HG03439 (cell line): ENCODE data around the gene CLCF1.

Source experiments
- ATAC-seq: cut with Tn5 transposase; IDR thresholded peaks from one replicate; pipeline ENCODE4 v1.9.1; 2021; ENCODE audit warnings: mild to moderate bottlenecking, moderate library complexity; ENCODE audit not compliant: unreplicated experiment

Gene CLCF1

DNA sequence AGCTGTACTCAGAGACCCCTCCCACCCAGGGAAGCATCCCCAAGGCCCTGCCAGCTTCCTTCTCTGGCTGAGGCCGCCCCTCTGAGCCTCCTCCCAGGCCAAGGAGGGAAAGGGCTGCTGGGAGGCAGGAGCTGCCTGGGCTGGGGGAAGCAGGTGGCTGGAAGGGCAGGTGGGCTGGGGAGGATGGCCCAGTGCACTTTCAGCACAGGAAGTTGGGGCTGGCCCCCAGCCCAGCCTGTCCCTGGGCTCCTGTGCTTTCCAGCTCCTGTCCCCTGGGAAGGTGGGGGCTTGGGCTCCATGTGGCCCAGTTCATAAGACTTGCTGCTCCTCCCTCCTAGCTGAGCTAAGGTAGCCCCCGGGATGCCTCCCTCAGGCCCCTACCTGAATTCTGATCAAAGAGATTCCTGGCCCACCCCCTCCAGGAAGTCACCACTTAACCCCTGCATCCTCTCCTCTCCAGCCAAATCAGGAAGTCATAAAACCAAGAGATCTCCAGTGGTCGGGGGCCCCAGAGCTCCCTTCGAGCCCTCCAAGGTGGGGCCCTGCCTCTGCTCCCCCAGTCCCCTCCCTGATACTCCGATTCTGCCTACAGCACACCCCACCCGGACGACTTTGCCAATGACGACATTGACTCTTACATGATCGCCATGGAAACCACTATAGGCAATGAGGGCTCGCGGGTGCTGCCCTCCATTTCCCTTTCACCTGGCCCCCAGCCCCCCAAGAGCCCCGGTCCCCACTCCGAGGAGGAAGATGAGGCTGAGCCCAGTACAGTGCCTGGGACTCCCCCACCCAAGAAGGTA lies 23.4 kb upstream of the CLCF1 start:
- no peak for ATAC-seq

DNA sequence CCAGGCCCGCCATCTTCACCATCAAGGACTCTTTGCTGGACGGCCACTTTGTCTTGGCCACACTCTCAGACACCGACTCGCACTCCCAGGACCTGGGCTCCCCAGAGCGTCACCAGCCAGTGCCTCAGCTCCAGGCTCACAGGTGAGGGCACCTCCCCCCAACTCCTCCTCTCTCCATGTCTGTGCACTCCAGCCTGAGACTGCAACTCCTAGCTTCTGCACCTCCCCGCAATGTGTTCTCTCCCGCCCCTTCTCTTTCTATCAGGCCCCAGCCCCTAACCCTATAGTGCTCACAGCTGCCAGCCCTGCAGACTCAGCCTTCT lies 22.8 kb upstream of the CLCF1 start:
- no peak for ATAC-seq

DNA sequence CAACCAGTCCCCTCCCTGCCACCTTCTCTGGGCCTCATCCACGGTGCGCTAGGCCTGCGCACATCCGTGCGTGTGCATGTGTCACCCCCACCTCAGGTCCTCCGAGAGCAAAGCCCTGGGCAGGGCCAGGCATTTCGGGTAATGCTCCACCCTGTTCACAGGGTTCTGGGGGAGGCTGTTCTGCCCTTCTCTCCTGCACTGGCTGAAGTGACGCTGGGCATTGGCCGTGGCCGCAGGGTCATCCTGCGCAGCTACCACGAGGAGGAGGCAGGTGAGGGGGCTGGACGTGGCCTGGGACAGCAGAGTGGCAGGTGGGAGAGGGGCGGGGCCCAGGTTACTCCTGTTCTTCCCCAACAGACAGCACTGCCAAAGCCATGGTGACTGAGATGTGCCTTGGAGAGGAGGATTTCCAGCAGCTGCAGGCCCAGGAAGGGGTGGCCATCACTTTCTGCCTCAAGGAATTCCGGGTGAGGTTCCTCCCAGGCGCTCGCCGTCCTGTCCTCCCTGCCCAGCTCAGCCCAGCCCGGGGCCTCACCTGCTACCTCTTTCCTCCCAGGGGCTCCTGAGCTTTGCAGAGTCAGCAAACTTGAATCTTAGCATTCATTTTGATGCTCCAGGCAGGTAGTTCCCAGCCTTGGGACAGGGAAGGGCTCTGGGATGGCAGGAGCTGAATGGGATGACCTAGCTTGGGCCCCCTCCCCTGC lies 22.3 kb upstream of the CLCF1 start:
- no peak for ATAC-seq

DNA sequence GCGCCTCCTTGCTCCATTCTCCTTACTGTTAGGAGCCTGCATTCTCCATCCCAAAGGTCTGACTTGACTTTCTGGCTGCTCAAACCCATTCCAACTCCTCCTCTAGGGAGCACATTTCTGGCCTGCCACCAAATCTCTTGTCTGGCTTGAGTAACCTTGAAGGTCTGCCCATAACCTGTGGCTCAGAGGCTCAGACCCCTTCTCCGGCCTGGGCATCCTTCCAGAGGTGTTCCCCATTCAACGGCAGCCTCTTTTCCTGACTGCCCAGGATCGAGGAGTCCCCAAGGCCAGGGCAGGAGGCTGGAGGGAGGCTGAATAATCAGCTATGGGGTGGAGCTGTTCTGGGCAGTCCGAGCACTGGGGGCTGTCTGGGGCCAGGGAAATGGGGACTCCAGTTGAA lies 20.6 kb upstream of the CLCF1 start:
- no peak for ATAC-seq

DNA sequence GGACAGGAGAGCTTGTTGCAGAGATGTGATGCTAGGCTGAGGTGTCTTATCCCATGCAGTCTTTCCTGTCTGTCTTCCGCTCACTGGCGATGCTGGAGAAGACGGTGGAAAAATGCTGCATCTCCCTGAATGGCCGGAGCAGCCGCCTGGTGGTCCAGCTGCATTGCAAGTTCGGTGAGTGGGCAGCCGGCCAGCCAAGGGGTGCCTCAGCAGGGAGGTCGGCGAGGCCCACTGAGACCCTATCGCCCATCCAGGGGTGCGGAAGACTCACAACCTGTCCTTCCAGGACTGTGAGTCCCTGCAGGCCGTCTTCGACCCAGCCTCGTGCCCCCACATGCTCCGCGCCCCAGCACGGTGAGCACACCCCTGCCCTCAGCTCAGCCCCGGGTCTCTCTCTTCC lies 20.0 kb upstream of the CLCF1 start:
- no peak for ATAC-seq

DNA sequence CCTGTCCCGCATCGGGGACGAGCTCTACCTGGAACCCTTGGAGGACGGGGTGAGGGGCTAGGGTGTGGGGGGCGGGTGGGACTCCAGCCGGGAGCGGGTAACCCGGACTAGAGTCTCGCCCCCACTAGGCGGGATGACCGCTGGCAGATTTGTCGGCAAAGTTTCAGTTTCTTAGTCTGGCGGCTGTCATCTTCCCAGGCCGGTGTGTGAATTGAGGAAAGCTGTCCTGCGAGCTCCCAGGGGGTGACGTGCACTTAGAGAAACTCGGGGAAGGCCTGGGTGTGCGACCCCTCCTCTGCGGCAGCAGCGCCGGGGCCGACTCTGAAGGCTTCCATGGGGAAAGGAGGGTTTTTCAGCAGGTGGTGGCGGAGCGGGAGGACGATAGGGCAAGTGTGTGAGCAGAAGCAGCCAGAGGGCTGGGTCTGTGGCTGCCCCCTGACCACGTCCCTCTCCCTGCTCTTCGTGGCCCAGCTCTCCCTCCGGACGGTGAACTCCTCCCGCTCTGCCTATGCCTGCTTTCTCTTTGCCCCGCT lies 18.9 kb upstream of the CLCF1 start:
- no peak for ATAC-seq

DNA sequence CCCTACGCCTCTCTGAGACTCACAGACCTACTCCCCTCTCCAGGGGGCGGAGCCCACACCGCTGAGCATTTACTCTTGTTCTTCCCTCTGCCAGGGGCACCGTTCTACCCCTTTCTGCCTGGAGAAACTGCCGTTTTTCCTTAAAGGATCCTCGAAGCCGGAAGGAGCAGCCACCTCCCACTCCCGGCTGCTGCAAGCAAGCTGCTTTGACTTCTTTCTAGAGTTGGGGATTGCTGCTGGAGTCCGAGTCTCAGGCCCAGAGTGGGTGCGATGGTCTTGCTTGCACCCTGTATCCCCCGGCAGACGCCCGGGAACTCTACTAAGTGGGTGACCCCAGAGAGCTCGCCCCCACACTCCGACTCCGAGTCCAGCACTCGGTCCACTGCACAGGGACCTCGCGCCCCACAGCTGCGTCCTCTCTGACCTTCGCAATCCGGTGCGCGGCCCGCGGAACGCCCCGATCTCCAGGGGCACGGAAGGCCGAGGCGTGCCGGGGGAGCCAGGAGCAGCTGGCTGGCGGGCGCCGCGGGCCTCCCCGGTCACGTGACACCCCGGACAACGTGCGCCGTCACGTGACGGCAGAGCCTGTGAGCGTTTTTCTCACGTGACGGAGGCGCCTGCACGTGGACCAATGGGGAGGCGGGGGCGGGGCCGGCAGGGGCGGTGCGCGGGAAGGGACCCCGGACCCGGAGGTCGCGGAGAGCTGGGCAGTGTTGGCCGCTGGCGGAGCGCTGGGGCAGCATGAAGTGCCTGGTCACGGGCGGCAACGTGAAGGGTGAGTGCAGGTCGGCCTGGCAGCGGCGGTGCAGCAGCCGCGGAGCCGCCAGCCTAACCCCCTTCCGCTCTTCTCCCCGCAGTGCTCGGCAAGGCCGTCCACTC lies 18.1 kb upstream of the CLCF1 start, which contains the start of gene RAD9A:
Gene RAD9A, plus strand, starts transcription at position 683 of the 879 bp plus-strand sequence. Its CDS starts 59 bp downstream, at position 742.
- ATAC-seq, result peak; percentile 60

DNA sequence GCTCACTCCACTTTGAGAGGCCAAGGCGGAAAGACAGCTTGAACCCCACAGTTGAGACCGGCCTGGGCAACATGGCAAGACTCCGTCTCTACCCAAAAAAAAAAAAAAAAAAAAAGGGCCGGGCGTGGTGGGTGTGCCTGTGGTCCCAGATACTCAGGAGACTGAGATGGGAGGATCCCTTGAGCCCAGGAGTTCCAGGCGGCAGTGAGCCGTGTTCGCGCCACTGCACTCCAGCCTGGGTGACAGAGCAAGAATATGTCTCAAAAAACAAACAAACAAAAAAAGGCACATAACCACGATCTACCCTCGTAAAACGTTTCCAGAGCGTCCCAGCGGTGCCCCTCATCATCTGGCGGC lies 17.5 kb upstream of the CLCF1 start:
- no peak for ATAC-seq

DNA sequence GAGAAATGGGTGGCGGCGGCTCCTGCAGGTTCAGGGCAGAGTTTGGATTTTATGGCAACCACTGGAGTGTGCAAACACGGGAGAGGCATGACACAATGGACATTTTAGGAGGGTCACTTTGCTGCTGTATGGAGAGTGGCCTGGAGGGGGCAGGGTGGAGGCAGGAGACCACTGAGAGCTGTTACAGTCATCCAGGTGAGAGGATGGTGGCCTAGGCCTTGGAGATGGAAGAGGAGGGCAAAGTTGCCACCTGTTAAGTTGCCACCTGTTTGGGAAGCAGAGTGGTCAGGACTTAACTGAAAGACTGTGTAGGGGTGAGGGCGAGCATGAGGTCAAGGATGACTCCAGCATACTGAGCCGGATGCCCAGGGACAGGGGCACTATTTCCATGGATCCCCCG lies 16.1 kb upstream of the CLCF1 start:
- no peak for ATAC-seq

DNA sequence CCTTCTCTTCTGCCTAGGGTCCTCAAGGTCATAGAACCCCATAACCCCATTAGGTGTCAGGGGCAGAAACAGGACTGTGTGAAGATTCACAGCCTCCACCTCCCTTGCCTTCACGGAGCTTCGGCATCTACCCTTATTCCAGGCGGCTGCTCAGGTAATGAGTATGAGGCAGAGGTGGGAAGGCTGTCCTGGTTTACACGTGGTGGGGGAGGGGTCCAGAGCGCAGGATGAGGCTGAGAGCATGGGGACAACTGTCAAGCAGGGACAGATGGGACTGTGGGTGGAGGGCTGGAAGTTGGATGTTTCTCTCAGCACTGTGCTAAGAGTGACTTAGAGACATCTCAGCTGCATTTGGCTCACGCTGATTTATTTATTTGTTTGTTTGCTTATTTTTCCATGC lies 14.1 kb upstream of the CLCF1 start:
- no peak for ATAC-seq

DNA sequence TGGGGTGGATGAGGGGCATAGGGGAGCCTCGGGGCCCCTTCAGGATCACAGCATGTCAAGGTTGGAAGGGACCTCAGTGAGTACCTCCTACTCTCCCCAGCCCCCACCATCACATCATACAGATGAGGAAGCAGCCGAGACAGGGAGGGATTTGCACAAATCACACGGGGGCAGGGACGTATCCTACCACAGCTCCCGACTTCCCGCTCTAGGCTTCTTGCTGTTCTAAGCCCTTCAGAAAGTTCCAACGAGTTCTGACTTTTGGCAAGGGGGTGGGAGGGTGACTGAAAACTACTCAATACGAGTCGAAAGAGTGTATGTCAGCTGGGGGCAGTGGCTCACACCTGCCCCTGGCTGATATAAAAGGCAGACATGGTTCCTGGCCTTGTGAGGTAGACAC lies 13.7 kb upstream of the CLCF1 start:
- no peak for ATAC-seq

DNA sequence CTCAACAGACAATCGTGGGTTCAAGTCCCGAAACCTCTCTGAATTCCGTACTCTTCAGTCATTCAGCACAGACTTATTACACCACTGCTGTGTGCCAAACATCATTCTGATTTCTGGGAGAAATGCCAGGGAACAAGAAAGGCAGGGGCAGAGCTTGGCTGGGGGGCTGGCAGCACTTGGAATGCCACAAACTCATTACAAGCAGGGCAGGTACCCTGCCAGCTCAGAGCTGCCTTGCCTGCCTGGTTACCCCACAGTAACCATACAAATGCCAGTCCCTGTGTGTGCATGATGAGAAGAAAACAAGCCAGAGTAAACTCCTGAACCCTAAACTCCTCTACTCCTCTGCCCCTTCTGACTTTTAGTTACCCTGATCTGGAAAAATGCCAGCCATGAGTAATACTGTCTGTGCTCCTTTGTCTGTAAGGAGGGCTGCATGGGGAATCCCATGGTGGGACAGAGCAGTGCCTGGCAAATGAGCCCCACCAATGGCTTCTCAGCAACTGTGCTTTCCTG lies 11.5 kb upstream of the CLCF1 start:
- ATAC-seq, result no peak

DNA sequence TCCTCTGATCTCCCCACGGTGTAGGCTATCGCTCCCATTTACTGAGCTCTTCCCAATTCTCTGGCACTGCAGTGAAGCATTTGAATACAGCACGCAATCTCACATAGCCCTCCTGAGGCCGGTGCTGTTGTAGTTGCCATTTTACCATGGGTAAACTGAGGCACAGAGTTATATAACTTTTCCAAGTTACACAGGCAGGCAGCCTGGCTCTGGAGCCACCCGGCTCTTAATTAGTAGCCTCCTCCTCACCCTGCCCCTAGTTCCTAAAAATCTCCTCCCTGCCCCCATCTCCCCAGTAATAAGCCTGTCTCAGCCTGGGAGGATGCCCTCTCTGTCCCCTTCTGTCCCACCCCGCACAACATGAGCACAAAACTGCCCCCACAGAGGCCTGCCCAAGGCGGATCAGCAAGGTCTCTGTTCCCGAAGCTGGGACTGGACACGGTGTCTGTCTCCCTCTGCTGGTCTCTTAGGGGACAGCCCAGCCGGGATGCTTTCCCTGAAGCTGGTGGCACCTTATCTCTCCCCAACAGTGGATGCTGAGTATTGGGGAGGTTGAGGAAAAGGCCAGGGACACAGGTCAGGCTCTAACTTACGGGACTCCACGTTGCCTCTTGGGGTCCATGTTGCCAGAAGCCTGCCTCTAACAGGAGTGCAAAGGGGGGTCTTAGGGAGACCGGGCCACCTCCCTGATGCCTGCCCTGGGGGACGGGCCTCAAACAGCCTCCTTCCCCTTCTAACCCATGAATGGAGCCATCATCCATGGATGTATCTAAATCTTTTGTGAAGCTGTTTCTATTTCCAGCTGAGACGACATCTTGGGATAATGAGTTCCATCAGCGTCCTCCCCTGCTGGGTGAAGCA lies 9.1 kb upstream of the CLCF1 start:
- ATAC-seq, result no peak

DNA sequence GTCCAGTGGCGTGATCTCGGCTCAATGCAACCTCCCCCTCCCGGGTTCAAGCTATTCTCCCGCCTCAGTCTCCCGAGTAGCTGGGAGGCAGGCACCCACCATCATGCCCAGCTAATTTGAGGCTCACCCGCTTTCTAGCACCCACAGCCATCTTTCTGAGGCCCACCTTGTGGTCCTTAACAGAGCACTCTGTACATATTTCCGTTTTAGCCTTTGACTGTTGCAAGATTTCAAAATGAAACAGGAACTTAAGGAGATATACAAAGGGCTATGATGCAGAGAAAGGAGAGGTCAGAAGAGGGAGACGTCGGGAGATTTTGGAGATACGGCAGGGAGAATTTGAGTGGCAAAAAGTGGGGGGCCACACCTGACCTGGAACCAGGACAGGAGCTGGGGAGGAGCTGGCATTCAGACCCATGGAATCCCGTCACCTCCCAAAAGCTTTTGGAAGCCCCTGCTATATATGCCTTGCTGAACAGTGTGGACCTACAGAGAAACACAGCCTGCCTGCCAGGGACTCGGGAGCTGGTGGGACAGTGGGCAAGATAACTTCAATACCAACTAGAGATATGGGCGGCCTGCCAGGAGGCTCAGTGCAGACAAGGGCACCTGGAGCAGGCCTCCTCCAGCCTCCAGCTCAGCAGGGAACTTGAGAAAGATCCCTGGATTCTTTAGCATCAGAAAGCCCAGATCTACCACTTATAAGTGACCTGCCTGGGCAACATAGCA lies 8.0 kb upstream of the CLCF1 start:
- no peak for ATAC-seq

DNA sequence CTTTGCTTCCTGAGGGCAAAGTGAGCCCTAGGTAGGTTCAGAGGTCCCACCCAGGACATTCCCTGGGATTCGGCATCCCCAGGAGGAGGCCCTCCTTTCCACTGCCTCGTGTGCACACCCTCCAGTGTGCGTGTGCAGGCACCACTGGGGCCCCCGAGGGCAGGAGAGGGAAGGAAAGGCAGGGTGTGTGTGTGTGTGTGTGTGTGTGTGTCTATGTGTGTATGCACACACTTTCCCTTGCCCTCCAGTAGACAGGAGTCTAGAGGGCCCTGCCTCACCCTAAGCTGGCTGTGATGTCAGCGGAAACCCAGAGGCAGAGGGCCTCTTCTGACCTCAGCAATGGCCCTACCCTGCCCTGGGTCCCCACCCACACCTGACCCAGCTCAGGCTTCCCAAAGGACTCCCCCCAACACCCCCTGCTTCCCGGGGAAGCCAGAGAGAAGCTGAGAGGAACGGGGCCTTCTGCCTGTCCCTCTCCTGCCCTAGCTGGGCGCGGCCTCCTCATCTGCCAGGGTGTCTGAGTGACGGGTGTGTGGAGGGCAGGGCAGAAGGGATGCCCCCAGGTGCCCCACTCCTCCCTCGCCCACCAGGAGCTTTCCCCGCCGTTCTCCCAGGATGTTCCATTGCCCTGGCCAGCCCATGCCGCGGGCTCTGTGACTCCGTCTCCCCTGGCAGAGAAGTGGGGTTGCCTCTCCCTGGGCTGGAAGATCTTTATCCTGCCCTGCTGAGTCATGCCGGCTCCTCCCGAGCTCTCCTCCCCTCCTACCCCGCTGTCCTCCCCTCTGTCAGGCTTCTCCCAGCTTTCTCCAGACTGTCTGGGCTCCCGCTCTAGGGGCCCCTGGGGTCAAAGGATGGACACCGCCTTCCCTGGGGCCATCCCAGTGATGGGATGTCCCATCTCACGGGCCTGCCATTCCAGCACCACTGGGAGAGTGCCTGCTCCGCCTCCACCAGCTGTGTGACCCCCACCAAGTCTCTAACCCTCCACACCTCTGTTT lies 6.0 kb upstream of the CLCF1 start:
- ATAC-seq, result no peak

DNA sequence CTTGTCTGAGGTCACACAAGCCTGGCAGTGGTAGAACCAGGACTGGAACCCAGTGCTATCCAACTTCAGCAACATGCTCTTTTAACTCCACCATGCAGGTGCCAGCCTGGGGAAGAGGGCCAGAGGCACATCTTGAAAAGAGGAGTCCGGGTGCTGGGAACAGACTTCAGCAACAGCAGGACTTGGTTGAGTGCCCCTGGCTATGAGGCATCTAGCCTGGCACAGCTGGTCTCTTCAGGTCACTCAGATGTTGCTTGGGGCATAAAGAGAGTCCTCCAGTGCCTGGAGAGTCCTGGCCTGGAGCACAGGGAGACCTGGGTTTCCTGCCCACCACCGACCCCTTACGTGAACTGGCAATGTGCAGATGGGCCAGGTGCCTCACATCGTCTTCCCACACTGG lies 5.1 kb upstream of the CLCF1 start:
- no peak for ATAC-seq

DNA sequence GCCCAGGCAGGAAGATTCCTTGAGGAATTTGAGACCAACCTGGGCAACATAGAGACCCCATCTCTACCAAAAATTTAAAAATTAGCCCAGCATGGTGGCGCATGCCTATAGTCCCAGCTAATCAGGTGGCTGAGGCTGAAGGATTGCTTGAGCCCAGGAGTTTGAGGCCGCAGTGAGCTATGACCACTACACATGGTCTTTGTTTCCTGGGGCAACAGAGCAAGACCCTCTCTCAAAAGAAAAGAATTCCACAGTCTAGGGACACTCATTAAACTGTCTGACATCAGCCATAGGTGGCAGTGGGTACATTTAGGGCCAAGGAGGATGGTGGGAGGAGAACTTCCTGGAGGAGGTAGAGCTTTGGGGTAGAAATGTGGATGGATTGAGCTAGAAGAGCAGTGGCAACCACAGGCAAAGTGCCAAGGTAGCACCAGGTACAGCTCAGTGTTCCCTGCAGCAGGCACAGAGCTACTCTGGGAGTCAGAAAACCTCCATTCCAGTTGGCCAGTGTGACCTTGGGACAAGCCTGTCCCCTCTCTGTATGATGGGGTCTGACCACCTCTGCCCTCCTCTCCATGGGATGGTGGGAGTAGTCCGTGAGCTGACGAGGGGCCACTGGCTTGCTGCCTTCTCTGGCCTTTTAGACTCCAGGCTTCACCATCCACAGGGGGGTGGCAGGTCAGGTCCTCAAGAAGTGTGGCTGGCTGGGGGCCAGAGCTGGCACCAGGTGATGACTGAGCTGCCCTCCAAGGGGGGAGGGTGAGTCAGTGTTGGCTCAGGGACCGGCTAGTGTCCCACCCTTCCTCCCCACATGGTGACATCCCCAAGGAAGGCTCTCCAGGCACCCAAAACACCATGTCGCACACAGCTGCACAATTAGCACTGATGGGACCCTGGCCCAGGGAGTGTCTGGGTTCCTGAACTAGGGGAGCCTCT lies 3.7 kb upstream of the CLCF1 start:
- no peak for ATAC-seq
